HepG2 (cell line): ENCODE data around the gene RETREG2. TPM values are rescaled to one million over a fixed set of nuclear protein-coding genes. Genes with fewer than 3 reads are reported as not detected.
A peak's percentile ranks its signal among the peaks of the same experiment; 100 is the strongest.

Source experiments
- CENPT ChIP-seq: sonication (generic); formaldehyde crosslinking; IDR thresholded peaks from 2 replicates; pipeline ENCODE4 v1.8.0; 2022; ENCODE audit warnings: low read depth, mild to moderate bottlenecking, moderate library complexity, missing genetic modification reagents
- GATA4 ChIP-seq: sonication (generic); IDR thresholded peaks from 2 replicates; pipeline ENCODE4 v1.6.1; 2016; ENCODE audit warnings: antibody characterized with exemption, low read depth, borderline replicate concordance
- NRL ChIP-seq: sonication (generic); formaldehyde crosslinking; IDR thresholded peaks from 2 replicates; pipeline ENCODE4 v1.5.0; 2020; ENCODE audit warnings: missing genetic modification reagents, mild to moderate bottlenecking, moderate library complexity, borderline replicate concordance
- RERE ChIP-seq: IDR thresholded peaks from 2 replicates; pipeline ENCODE4 v1.6.1; 2016; ENCODE audit warnings: low read depth, missing genetic modification reagents, missing compliant biosample characterization
- TCF7 ChIP-seq: sonication (generic); IDR thresholded peaks from 2 replicates; pipeline ENCODE4 v1.6.1; 2016; ENCODE audit warnings: antibody characterized with exemption, low read depth
- ZC3H13 ChIP-seq: sonication (generic); formaldehyde crosslinking; IDR thresholded peaks from 2 replicates; pipeline ENCODE4 v1.8.1; 2023; ENCODE audit warnings: mild to moderate bottlenecking, missing genetic modification reagents, moderate library complexity
- ZNF343 ChIP-seq: sonication (generic); formaldehyde crosslinking; IDR thresholded peaks from 2 replicates; pipeline ENCODE4 v1.4.0; 2020; ENCODE audit warnings: mild to moderate bottlenecking, missing genetic modification reagents
- ZNF557 ChIP-seq: sonication (generic); formaldehyde crosslinking; IDR thresholded peaks from 2 replicates; pipeline ENCODE4 v1.4.0; 2020; ENCODE audit warnings: missing genetic modification reagents
- polyA plus RNA-seq, 8 experiments: library from polyadenylated mRNA; depleted of rRNA in 3 of 8; stranded (reverse) in 7 of 8; unstranded in 1 of 8; fragments of >200 nt; fragmentation: Illumina TruSeq in 4 of 8; extraction: Trizol in 4 of 8; gene quantifications; 2 replicates each; pipeline versions ENCODE4 v1.2.1 to v1.2.3, GENCODE V29; 2011 to 2016; ENCODE audit warnings: low read depth in 4 of 8, missing spikeins in 1 of 8, mixed read lengths in 1 of 8; ENCODE audit not compliant: insufficient read depth in 1 of 8
- total RNA-seq, 5 experiments: library from RNA; depleted of rRNA; stranded (reverse); fragments of >200 nt; fragmentation: Illumina TruSeq; extraction: Trizol; gene quantifications; 2 replicates each; pipeline ENCODE4 v1.2.3, GENCODE V29; 2016; ENCODE audit warnings: low read depth in 1 of 5

The RETREG2 gene
- total and polyA plus RNA-seq, 2 of the 13 experiments (the other 11 are each of a cell fraction or from before 2014, with no cell fraction given): 86.0 to 134 TPM

- no peak for TF ChIP-seq RERE (CRISPR knock-in tag)
- 0 out of 2 replicates have a peak, but pooled peaks have one; percentile 25 for TF ChIP-seq TCF7
- TF ChIP-seq ZC3H13 (CRISPR knock-in tag): peak; percentile 68; the same call in 1 of the 2 replicates
- 0 out of 2 replicates have a peak, but pooled peaks have one; percentile 29 for TF ChIP-seq GATA4
- no peak for TF ChIP-seq ZNF557
- no peak for TF ChIP-seq ZNF343
- no peak; the same call in 1 of the 2 replicates for TF ChIP-seq NRL
- TF ChIP-seq CENPT: no peak
- TF ChIP-seq, all 625 proteins: peak for 248
These were observed 30.0 kb downstream of the RETREG2 start (continued) for GRCh38 chr2:219207884-219208740.
